Right cardiac atrium (tissue), 5 donors: ENCODE data around the gene FADS2. TPM values are rescaled to one million over a fixed set of nuclear protein-coding genes. Genes with fewer than 3 reads are reported as not detected.
A peak's percentile ranks its signal among the peaks of the same experiment; 100 is the strongest.

ENCODE experiments used
- ATAC-seq, 2 donors: fragments of 200-7000 bp; cut with Tn5 transposase; one replicate each; pipeline versions ENCODE4 v1.8.0 to v1.9.1; 2020; ENCODE audit warnings: moderate library complexity in 2 of 2, mild to moderate bottlenecking in 1 of 2
- DNase-seq, 3 donors: peaks; one replicate each; pipeline ENCODE4 v3.0.0-alpha.2; 2020
- H3K27ac ChIP-seq: one replicate; pipeline ENCODE4 v1.5.1; 2013; ENCODE audit warnings: mild to moderate bottlenecking, low read length, control low read depth, moderate library complexity
- H3K27me3 ChIP-seq: one replicate; pipeline ENCODE4 v1.6.1; 2013; ENCODE audit not compliant: control insufficient read depth, insufficient read depth
- H3K4me1 ChIP-seq: one replicate; pipeline ENCODE4 v1.6.1; 2013; ENCODE audit warnings: low read length; ENCODE audit not compliant: control insufficient read depth, insufficient read depth
- H3K4me3 ChIP-seq: one replicate; pipeline ENCODE4 v1.5.1; 2013; ENCODE audit warnings: low read length, control low read depth
- H3K9me3 ChIP-seq: one replicate; pipeline ENCODE4 v1.6.1; 2013; ENCODE audit warnings: low read length; ENCODE audit not compliant: control insufficient read depth
- whole genome bisulfite sequencing: extraction: QIAGEN DNeasy Blood & Tissue Kit; methylation state at CpG from one replicate; pipeline ENCODE4 v1.1.7; 2013; 5-methylcytosine and 5-hydroxymethylcytosine counted together
- intact Hi-C, 4 donors: fragments of 100-400 bp; cut with DNase I; formaldehyde crosslinking; loops; one replicate each; pipeline versions ENCODE4 v1.11.0 to v1.14.0; 2022 to 2023
- polyA plus RNA-seq: library from polyadenylated mRNA; stranded (reverse); fragments of 200-250 nt; gene quantifications from one replicate; pipeline ENCODE4 v1.2.3, GENCODE V29; 2013
- total RNA-seq, 4 donors: library from RNA; stranded (reverse); fragmentation: NEBNext Ultra II Directional; extraction: Animal tissue kit (Norgen Biotek cat#: 25700); gene quantifications; one replicate each; pipeline ENCODE4 v1.2.1, GENCODE V29; 2021
- donor health status: healthy with polysubstance abuse.
- donor health status: DM: no; HTN: yes; CAD: no.
- donor health status: DM: no; HTN: no; CAD: no.
- donor health status: DM: no; HTN: yes; CAD: no; lungs with severe emphysema.
- donor health status: DM: yes; HTN: yes; CAD: no.

Gene FADS2
- total and polyA plus RNA-seq, 5 donors = 16.4 to 38.1 (median 30.6) TPM

DNA sequence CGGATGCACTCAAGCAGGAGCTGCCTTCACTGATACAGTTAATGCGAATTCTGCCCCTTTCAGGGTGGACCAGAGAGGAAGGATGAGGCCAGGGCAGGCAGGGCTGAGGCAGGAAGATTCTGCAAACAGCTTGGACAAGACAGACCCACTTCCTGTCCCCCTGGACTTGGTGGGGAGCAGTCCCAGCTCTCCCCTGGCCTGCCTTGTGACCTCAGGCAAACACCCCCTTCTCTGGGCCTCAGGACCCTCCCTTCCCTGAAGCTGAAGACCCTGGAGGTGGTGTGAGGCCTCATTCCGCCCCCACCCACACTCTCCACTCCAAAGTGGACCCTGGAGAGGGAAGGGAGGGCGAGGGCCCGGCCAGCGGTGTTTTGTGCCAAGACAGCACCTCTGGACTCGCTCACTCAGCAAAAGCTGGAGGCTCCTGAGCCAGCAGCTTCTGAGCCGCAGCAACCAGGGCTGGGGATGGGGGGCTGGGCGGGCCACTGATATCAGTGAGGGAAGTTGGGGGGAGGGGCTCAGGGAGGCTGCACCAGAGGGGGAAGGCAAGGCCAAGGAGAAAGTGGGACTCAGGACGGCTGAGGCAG lies 80.7 kb downstream of the FADS2 start:
- Histone ChIP-seq H3K4me3 (no peak overlapping the region), H3K4me1 (peaks cover 6% of the 10 kb centered on the region), H3K9me3 (no peaks in the 10 kb centered on the region), H3K27me3 (no peaks in the 10 kb centered on the region), H3K27ac (no peak overlapping the region)
- intact Hi-C loops = no loop called here
- 40% methylated on average over 10 of the region's 10 CpGs for WGBS
- peak; percentile 68 to 92 (median 92) for DNase-seq
- peak; percentile 21 to 41 for ATAC-seq

GRCh38 chr11:61910187-61911127 lies 82.4 kb downstream of the FADS2 start:
- WGBS = 65% methylated on average over 13 of the region's 13 CpGs
- ATAC-seq = peak; percentile 14 to 20

DNA sequence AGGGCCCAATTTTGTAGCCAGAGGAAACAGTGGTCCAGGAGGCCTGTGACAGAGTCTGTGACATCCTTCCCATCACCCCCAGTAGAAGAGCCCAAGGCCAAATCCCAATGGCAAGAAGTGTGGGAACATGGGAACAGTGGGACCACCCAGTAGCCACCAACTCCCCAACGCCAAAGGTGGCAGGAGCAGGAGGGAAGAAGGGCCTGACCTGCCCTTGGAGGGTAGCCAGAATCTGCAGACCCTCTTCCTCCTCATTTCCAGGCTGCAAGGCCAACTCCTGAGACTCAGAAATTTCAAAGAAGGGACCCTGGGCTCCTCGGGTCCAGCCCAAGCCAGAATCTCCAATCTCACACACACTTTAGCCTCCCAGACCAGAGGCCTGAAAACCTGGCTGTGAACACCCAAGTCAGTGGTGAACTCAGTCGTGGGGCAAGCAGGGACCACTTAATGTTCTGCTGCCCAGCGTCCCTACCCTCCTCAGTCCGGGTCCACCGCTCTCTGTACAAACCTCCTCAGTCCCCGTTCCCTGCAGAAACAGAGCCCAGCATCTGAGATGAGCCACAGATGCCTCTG lies 83.1 kb downstream of the FADS2 start:
- ATAC-seq = no peak
- DNase-seq = peak in 1 of 3 donors; percentile 32
- no peaks in the 10 kb centered on the region for H3K27me3 ChIP-seq
- intact Hi-C loops = no loop called here
- WGBS = 70% methylated on average over 7 of the region's 7 CpGs
- no peaks in the 10 kb centered on the region for H3K9me3 ChIP-seq
- H3K4me3 ChIP-seq = no peak overlapping the region
- no peak overlapping the region for H3K27ac ChIP-seq
- H3K4me1 ChIP-seq = peaks cover 8% of the 10 kb centered on the region

More at GRCh38 chr11:61910187-61911127, 82.4 kb downstream of the FADS2 start:
- H3K27ac ChIP-seq = no peak overlapping the region
- no peaks in the 10 kb centered on the region for H3K9me3 ChIP-seq
- peaks cover 8% of the 10 kb centered on the region for H3K4me1 ChIP-seq
- peak; percentile 38 to 75 (median 66) for DNase-seq
- H3K27me3 ChIP-seq = no peaks in the 10 kb centered on the region
- intact Hi-C loops = no loop called here
- H3K4me3 ChIP-seq = no peak overlapping the region

DNA sequence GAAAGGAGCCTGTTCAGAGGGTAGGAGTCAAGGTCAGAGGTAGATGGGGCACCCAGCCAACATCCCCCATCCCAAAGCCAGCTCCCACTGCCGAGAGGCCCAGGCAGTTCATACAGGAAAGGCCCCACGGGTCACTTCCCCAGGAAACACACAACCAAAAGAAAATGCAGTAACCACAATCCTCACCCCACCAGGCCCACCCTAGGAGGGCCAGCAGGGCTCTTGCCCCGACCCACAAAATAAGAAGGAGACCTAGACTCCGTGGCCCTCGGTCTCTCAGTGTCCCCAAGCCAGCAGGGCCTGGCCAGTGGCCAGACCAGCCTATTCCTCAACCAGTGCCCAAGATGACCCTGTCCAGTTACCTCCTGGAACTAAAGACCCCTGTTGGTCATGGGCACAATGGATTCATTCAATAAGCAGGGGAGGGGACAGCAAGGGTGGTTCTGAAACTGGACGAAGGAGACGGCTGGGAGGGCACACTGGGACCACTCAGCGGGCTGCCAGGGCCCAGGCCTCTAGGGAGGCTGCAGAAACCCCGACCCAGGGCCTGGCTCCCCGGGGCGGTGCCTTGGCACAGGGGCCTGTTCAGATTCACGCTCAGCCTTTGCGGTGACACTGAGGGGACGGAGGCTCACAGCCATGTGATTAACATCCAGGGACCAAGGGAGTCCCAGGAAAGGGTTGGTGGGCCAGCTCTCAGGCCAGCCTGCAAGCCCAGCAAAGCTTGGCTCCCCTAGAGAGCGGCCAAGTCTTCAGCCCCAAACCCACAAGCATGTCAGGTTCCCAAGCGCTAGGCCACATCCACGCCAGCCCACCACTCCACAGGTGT lies 83.8 kb downstream of the FADS2 start:
- whole genome bisulfite sequencing = 53% methylated on average over 17 of the region's 17 CpGs
- no peak overlapping the region for H3K27ac ChIP-seq

DNA sequence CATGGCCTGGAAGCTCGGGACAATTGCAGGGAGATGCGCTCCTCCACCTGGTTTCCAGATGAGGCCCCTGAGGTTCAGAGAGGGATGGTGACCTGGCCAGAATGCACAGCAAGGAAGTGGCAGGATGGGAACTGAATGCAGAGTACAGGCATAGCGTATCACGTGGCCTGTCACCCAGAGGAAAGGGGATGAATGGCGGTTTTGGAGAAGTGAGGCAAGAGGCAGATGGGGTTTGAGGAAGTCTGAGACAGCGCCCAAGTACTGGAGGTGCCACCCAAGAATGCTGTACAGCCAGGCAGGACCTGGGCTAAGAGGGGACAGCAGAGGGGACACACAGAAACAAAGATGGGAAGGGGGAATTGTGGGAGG lies 84.4 kb downstream of the FADS2 start:
- Histone ChIP-seq H3K9me3 (no peaks in the 10 kb centered on the region), H3K4me3 (no peak overlapping the region), H3K4me1 (peaks cover 8% of the 10 kb centered on the region), H3K27me3 (no peaks in the 10 kb centered on the region), H3K27ac (no peak overlapping the region)
- intact Hi-C loops = no loop called here
- peak in 2 of 3 donors; percentile 31 to 49 for DNase-seq
- peak in 1 of 2 donors; percentile 9 for ATAC-seq
- 85% methylated on average over 6 of the region's 6 CpGs for whole genome bisulfite sequencing

More for the DNA sequence above, 83.8 kb downstream of the FADS2 start:
- Histone ChIP-seq H3K4me1 (peaks cover 8% of the 10 kb centered on the region), H3K9me3 (no peaks in the 10 kb centered on the region), H3K4me3 (no peak overlapping the region), H3K27me3 (no peaks in the 10 kb centered on the region)
- intact Hi-C loops = no loop called here
- DNase-seq (peak; percentile 26 to 76 (median 65)), ATAC-seq (no peak)

GRCh38 chr11:61912991-61913698 lies 85.0 kb downstream of the FADS2 start:
- WGBS = 73% methylated on average over 18 of the region's 18 CpGs
- peaks cover 11% of the 10 kb centered on the region for H3K4me1 ChIP-seq
- H3K27ac ChIP-seq = no peak overlapping the region

DNA sequence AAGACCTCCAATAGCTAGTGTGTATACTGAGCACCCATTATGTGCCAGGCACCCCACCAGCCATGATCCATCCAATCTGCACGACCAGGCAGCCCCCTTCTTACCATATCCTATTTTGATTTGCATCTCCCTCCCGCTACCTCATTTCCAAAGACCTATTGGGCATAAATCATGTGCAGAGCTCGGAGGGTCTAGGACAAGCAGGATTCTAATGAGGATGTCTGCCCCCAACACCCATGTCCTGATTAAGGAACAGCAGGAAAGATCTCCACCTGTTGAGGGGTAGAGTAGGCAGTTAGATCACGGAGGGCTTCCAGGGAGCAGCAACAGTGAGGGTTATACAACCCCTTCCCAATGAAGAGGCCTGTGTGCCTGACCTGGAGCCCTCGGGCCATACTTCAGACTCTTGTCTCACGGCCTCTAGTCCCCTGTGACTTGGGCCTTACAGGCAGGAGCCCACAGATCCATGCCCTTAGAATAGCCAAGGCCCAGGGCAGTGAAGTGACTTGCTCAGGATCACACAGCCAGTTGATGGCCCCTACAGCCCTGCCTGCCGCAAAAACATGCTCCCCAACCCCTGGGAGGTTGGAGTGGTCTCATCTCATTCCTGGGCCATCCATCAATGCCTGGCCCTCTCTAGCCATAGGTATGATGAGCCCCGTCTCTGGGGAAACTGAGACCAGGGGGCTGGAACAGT lies 85.7 kb downstream of the FADS2 start:
- peaks cover 11% of the 10 kb centered on the region for H3K4me1 ChIP-seq
- H3K4me3 ChIP-seq = no peak overlapping the region
- DNase-seq = peak in 1 of 3 donors; percentile 20
- no peaks in the 10 kb centered on the region for H3K9me3 ChIP-seq
- ATAC-seq = no peak
- H3K27me3 ChIP-seq = no peaks in the 10 kb centered on the region
- H3K27ac ChIP-seq = no peak overlapping the region
- WGBS = 81% methylated on average over 8 of the region's 8 CpGs
- intact Hi-C loops = no loop called here

More at GRCh38 chr11:61912991-61913698, 85.0 kb downstream of the FADS2 start:
- no peaks in the 10 kb centered on the region for H3K9me3 ChIP-seq
- intact Hi-C loops = no loop called here
- H3K27me3 ChIP-seq = no peaks in the 10 kb centered on the region
- H3K4me3 ChIP-seq = no peak overlapping the region
- peak in 1 of 3 donors; percentile 43 for DNase-seq
- no peak for ATAC-seq

DNA sequence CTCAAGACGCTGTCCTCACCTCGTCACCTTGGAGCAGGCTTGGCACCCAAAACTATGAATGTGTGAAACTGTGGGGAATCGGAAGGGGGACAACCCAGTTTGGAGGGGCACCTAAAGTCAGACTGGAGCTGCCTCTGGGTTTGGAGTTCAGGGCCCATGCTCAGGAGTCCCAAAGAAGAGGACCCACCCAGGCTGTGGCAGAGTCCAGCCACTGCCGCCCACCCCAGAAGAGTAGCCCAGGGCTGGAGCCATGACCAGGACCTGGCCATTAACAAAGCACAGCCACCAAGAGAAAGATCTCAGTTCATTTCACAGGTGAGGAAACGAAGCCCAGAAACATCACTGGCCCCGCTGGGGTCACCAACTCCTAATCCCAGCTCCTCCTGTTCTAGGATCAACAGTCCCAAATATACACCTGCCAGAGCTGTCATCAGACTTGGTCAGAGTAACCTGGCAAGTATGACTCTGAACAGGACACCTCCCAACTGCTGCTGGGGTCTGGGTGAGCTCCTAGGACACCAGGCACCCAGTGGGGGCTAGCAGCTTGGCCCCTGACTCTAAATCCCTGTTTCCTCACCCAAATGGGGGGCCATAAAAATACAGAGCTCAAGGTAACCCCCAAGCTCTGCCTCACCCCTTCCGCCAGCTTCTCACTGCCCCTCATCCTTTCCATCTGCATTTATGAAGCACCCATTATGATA lies 86.5 kb downstream of the FADS2 start:
- H3K27ac ChIP-seq = no peak overlapping the region
- H3K4me3 ChIP-seq = no peak overlapping the region
- ATAC-seq = no peak
- WGBS = 83% methylated on average over 7 of the region's 7 CpGs
- peaks cover 11% of the 10 kb centered on the region for H3K4me1 ChIP-seq
- DNase-seq = peak in 2 of 3 donors; percentile 43 to 44
- no peaks in the 10 kb centered on the region for H3K9me3 ChIP-seq
- intact Hi-C loops = no loop called here
- H3K27me3 ChIP-seq = no peaks in the 10 kb centered on the region

- WGBS = 3% methylated on average over 32 of the region's 32 CpGs
- no peak for ATAC-seq
- Histone ChIP-seq H3K27me3 (no peaks in the 10 kb centered on the region), H3K4me1 (peaks cover 10% of the 10 kb centered on the region), H3K27ac (peak overlapping the region; percentile 45), H3K9me3 (no peaks in the 10 kb centered on the region), H3K4me3 (peak overlapping the region; percentile 79)
- intact Hi-C loops = no loop called here
- no peak for DNase-seq
Observed at GRCh38 chr11:61916737-61917333, 88.7 kb downstream of the FADS2 start.
